H4 (cell line): ENCODE data around the gene DDAH1. TPM values are rescaled to one million over a fixed set of nuclear protein-coding genes. Genes with fewer than 3 reads are reported as not detected.

Source experiments
- DNase-seq: peaks from one replicate; pipeline ENCODE4 v3.0.0-alpha.2; 2015; ENCODE audit warnings: low spot score
- total RNA-seq: library from RNA; depleted of rRNA; stranded (reverse); fragments of >200 nt; shearing (Covaris generic); gene quantifications from 2 replicates; pipeline ENCODE4 v1.2.3, GENCODE V29; 2014

DDAH1 gene
- total RNA-seq, 1 experiment from 2014 or later = 6.1 TPM

- no peak for DNase-seq
Observed at GRCh38 chr1:85393490-85393889, 71.5 kb downstream of the DDAH1 start.

GRCh38 chr1:85388416-85388815, 76.5 kb downstream of the DDAH1 start:
- no peak for DNase-seq

- DNase-seq = no peak
Observed at GRCh38 chr1:85387781-85388180, 77.2 kb downstream of the DDAH1 start.

GRCh38 chr1:85386068-85386722, 78.8 kb downstream of the DDAH1 start:
- DNase-seq = no peak

GRCh38 chr1:85379203-85380136, 85.5 kb downstream of the DDAH1 start:
- no peak for DNase-seq

GRCh38 chr1:85378534-85378933, 86.4 kb downstream of the DDAH1 start:
- no peak for DNase-seq

- DNase-seq = no peak
Observed at GRCh38 chr1:85376356-85376755, 88.6 kb downstream of the DDAH1 start.

- no peak for DNase-seq
Observed at GRCh38 chr1:85375493-85375892, 89.5 kb downstream of the DDAH1 start.

- peak; percentile 25 for DNase-seq
Observed at GRCh38 chr1:85374160-85374559, 90.8 kb downstream of the DDAH1 start.

GRCh38 chr1:85373378-85373708, 91.6 kb downstream of the DDAH1 start:
- DNase-seq = no peak

- DNase-seq = no peak
Observed at GRCh38 chr1:85372683-85373377, 92.1 kb downstream of the DDAH1 start.

- DNase-seq = no peak
Observed at GRCh38 chr1:85371021-85371420, 93.9 kb downstream of the DDAH1 start.

GRCh38 chr1:85368073-85368770, 96.7 kb downstream of the DDAH1 start:
- no peak for DNase-seq

GRCh38 chr1:85366391-85367170, 98.4 kb downstream of the DDAH1 start:
- DNase-seq = peak; percentile 2

- DNase-seq = no peak
Observed at GRCh38 chr1:85365851-85366250, 99.1 kb downstream of the DDAH1 start.

- no peak for DNase-seq
Observed at GRCh38 chr1:85363521-85363920, 101.4 kb downstream of the DDAH1 start.

GRCh38 chr1:85363092-85363491, 101.9 kb downstream of the DDAH1 start:
- DNase-seq = no peak

GRCh38 chr1:85361606-85362296, 103.2 kb downstream of the DDAH1 start:
- no peak for DNase-seq

- peak; percentile 4 for DNase-seq
Observed at GRCh38 chr1:85360730-85361493, 104.0 kb downstream of the DDAH1 start.
